Cardiac muscle cell (in vitro differentiated cells and primary cell): ENCODE measurements around the gene DHX35. TPM values are rescaled to one million over a fixed set of nuclear protein-coding genes. Genes with fewer than 3 reads are reported as not detected.

Experiments used
- DNase-seq, 2 donors: peaks; one replicate each; pipeline versions ENCODE4 v3.0.0 to v3.0.0-alpha.2; 2010 to 2017; ENCODE audit warnings: low read depth in 1 of 2, low spot score in 1 of 2
- H3K27ac ChIP-seq: fragments of 200-600 bp; sonication (generic); 2 replicates; pipeline ENCODE4 v1.5.1; 2016
- H3K27me3 ChIP-seq: fragments of 200-600 bp; sonication (generic); 2 replicates; pipeline ENCODE4 v1.6.0; 2016; ENCODE audit warnings: control low read depth
- H3K36me3 ChIP-seq: fragments of 200-600 bp; sonication (generic); 2 replicates; pipeline ENCODE4 v1.5.1; 2016; ENCODE audit warnings: control low read depth
- H3K4me1 ChIP-seq: fragments of 200-600 bp; sonication (generic); 2 replicates; pipeline ENCODE4 v1.8.1; 2017; ENCODE audit warnings: low read depth, mild to moderate bottlenecking, mixed run types
- H3K4me3 ChIP-seq: fragments of 200-600 bp; sonication (generic); 2 replicates; pipeline ENCODE4 v1.5.1; 2016; ENCODE audit warnings: mild to moderate bottlenecking
- H3K9me3 ChIP-seq: fragments of 200-600 bp; sonication (generic); 2 replicates; pipeline ENCODE4 v1.5.1; 2017; ENCODE audit warnings: low read depth, mild to moderate bottlenecking, control low read depth
- polyA plus RNA-seq: library from polyadenylated mRNA; unstranded; fragments of >200 nt; fragmentation: Nextera tagmentation; extraction: Ambion mirVana; gene quantifications from 2 replicates; pipeline ENCODE4 v1.2.1, GENCODE V29; 2016
- total RNA-seq: library from RNA; depleted of rRNA; stranded (reverse); fragments of >200 nt; gene quantifications from 2 replicates; pipeline ENCODE4 v1.2.3, GENCODE V29; 2016
- TF ChIP-seq, protein P1 (sequence below): IDR thresholded peaks from 2 replicates; pipeline ENCODE4 v1.5.1; 2012; ENCODE audit warnings: low read depth, mild to moderate bottlenecking, low read length

DHX35 gene
- total and polyA plus RNA-seq, 2 experiments from 2014 or later: 8.9 to 10.4 TPM

DNA sequence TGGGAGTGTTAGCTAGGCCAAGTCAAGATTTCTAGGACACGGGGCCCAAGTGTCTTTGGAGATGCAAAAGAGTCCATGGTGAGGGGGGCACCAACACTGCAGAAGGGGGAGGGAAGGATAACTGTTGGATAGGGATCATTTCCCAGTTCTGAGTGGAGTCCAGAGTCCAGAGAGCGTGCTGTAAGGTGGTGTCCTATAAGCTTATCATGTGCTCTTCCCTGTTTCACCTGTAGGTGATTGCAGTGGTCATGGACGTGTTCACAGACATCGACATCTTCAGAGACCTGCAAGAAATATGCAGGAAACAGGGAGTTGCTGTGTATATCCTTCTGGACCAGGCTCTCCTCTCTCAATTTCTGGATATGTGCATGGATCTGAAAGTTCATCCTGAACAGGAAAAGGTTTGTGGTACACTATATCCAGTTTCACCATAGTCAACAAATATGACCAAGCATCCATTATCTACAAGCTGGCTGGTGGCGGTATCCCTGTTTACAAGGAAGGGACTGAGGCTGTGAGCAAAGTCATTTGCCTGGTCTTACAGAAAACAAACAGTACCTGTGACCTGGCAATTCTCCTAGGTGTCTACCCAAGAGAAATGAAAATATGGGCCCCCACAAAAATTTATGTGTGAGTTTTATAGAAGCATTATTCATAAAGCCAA is 20.3 kb upstream of the DHX35 start:
- Histone ChIP-seq H3K4me3 (no peak overlapping the region), H3K9me3 (no peaks in the 10 kb centered on the region), H3K27me3 (no peaks in the 10 kb centered on the region), H3K27ac (no peak overlapping the region), H3K36me3 (peaks cover 6% of the 10 kb centered on the region), H3K4me1 (no peaks in the 10 kb centered on the region)
- DNase-seq: no peak
- TF ChIP-seq, protein P1, sequence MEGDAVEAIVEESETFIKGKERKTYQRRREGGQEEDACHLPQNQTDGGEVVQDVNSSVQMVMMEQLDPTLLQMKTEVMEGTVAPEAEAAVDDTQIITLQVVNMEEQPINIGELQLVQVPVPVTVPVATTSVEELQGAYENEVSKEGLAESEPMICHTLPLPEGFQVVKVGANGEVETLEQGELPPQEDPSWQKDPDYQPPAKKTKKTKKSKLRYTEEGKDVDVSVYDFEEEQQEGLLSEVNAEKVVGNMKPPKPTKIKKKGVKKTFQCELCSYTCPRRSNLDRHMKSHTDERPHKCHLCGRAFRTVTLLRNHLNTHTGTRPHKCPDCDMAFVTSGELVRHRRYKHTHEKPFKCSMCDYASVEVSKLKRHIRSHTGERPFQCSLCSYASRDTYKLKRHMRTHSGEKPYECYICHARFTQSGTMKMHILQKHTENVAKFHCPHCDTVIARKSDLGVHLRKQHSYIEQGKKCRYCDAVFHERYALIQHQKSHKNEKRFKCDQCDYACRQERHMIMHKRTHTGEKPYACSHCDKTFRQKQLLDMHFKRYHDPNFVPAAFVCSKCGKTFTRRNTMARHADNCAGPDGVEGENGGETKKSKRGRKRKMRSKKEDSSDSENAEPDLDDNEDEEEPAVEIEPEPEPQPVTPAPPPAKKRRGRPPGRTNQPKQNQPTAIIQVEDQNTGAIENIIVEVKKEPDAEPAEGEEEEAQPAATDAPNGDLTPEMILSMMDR: no peak

DNA sequence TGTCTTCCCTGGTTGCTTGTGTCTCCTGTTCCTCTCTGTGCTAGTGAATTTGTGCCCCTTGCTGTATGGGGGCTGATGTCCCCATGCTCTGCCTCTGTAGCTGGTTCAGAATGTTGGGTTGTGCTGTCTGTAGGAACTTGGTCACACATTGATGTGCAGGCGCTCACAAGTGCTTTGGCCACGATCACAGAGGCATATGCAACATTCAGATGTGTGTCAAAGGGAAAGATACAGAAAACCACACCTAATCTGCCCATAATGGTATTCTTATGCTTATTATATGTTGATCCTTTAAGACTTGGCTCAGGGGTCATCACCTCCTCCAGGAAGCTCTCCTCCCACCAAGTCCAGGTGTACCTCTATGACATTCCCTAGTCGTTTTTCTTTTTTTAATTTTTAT is 17.1 kb upstream of the DHX35 start:
- DNase-seq: no peak
- H3K4me1 ChIP-seq: no peaks in the 10 kb centered on the region
- peaks cover 9% of the 10 kb centered on the region for H3K36me3 ChIP-seq
- TF ChIP-seq, protein P1: no peak
- H3K4me3 ChIP-seq: no peak overlapping the region
- no peaks in the 10 kb centered on the region for H3K27me3 ChIP-seq
- H3K27ac ChIP-seq: no peak overlapping the region
- no peaks in the 10 kb centered on the region for H3K9me3 ChIP-seq

DNA sequence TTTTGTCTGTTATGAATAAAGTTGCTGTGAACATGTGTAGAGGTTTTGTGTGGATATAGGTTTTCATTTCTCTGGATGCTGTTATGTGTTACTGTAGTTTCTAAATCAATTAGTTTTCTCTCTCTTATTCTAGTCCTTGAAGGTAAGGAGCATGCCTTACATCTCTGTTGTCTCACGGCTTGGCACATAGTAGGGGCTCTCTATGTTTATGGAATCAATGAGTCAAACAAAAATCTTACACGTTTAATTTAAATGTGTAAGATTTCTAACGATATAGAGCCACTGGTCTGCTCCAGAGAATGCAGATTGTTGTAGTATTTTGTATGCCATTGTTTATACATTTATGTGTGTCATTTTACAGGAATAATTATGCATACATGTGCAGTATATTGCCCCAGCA is 15.3 kb upstream of the DHX35 start:
- Histone ChIP-seq H3K4me1 (no peaks in the 10 kb centered on the region), H3K27ac (no peak overlapping the region), H3K4me3 (no peak overlapping the region), H3K36me3 (peaks cover 9% of the 10 kb centered on the region), H3K9me3 (no peaks in the 10 kb centered on the region), H3K27me3 (no peaks in the 10 kb centered on the region)
- DNase-seq: no peak
- TF ChIP-seq, protein P1: no peak

DNA sequence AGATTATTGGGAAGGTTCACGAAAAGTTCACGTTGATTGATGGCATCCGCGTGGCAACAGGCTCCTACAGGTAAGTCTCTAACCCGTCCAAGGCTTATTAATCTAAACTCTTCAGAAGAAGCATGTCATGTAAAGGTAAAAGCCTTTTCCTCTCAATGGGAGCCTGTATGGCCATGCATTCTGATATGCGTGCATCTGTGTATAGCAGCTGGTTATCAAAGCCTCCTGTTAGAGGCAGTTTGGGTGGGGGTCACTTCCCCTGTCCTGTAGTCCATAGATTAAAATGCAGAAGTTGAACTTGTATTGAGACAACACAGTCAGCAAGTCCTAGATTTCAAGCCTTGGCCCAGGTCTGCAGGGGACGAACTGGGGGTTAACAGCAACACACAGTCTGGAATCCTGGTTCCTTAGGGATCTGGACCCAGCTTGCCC is 14.2 kb upstream of the DHX35 start:
- TF ChIP-seq, protein P1: no peak
- no peaks in the 10 kb centered on the region for H3K9me3 ChIP-seq
- no peaks in the 10 kb centered on the region for H3K4me1 ChIP-seq
- peaks cover 12% of the 10 kb centered on the region for H3K36me3 ChIP-seq
- no peak for DNase-seq
- H3K27ac ChIP-seq: no peak overlapping the region
- no peak overlapping the region for H3K4me3 ChIP-seq
- no peaks in the 10 kb centered on the region for H3K27me3 ChIP-seq

DNA sequence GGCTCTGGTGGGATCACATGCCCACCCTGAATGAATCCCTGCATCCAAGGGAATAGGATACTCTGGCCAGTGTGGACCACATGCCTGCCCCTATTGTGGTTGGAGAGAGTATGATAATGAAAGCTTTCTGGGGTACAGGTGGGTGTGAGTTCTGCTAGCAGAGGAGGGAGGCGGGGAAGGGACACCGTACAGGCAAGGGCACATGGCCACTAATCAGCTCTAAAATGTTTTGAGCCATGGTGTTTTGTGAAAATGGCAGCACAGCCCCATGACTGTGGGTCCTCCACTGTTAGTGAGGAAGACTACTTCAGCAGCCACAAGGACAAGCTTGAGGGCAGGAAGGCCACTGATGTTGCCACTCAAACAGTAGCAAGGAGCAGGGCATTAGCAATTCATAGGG is 11.9 kb upstream of the DHX35 start:
- no peak overlapping the region for H3K27ac ChIP-seq
- H3K36me3 ChIP-seq: peaks cover 6% of the 10 kb centered on the region
- no peaks in the 10 kb centered on the region for H3K4me1 ChIP-seq
- TF ChIP-seq, protein P1: no peak
- no peak overlapping the region for H3K4me3 ChIP-seq
- no peaks in the 10 kb centered on the region for H3K9me3 ChIP-seq
- DNase-seq: no peak
- H3K27me3 ChIP-seq: no peaks in the 10 kb centered on the region
